HG03064 (cell line): ENCODE measurements around the gene TEX53.

Source experiments
- ATAC-seq: cut with Tn5 transposase; IDR thresholded peaks from one replicate; pipeline ENCODE4 v1.9.1; 2021; ENCODE audit warnings: low read depth; ENCODE audit not compliant: unreplicated experiment

The TEX53 gene

DNA sequence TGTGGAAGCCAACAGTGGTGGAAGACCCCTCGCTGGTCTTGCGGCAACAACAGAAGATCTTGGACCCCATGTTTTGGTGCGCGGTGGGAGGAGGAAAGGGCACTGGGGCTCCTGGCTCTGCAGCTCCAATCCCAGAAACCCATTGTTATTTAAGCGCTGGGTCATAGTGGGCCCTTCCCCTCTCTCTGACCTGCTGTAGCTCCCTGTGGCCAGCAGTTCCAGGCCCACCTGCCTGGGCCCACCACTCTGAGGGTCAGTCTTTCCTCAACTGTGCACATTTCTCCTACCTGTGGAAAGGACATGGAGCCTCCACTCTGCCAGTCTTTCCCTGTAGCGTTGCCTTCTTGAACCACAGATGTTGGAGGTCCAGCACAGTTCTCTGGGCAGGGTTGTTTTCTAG, at the start of gene TEX53:
TSS of gene TEX53 (minus strand) at position 101 of the 400 bp plus-strand sequence. CDS start at position 70, 31 bp downstream.
- no peak for ATAC-seq

- no peak for ATAC-seq
Observed at GRCh38 chr9:114706711-114707110, 49.1 kb upstream of the TEX53 start.

GRCh38 chr9:114701988-114702387, 44.4 kb upstream of the TEX53 start:
- ATAC-seq = no peak

GRCh38 chr9:114697951-114698351, 40.3 kb upstream of the TEX53 start:
- ATAC-seq = no peak

DNA sequence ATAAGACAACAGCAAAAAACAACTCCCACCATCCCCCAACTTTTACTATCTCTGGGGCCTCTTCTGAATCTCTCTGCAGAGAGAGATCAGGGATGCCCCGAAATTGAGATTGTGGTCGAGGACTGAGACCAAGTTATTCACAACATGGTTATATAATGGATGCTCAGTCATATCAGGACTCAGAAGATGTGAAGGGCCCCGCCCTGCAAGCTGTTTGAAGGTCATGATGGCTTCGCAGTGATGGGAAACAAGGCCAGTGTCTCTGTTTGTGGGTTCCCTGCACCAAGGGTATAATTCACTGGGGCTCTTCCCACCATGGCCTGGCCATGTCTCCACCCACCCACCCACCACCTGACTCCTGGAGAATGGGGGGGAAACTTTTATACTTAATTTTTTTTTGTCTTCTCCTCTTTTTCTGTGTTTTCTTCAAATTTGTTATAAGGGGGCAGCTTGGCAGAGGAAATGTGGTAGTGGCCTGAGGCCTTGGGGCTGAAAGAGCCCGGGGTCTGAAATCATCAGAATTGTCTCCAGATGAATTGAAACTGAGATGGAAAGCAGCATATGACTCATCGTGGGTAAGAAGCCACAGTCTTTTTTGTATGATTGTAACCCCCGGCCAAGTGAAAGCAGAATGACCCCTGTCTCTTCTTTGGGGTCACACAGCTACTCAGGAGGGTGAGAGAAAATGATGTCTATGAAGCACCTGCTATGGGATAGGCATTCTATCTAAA, 39.4 kb upstream of the TEX53 start:
- ATAC-seq = peak; percentile 65

DNA sequence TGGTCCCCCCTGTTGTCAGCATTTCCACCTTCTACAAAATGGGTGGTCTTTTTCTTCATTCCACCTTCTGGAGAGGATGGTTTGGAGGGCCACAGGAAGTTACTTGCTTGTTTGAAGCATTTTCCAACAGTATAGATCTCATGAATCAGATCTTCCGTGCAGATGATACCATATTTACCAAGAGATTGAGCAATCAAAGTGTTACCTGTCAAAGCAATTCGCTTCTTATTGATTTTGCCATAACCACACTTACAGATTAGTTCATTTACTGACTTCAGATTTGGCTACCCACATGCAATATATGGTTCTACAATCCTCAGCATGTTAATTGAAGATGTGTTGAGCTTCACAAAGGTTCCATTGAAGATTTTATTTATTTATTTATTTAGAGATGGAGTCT, 38.3 kb upstream of the TEX53 start:
- ATAC-seq = no peak

- ATAC-seq = peak; percentile 31
Observed at GRCh38 chr9:114694719-114695269, 37.2 kb upstream of the TEX53 start.

- ATAC-seq = no peak
Observed at GRCh38 chr9:114694146-114694545, 36.5 kb upstream of the TEX53 start.

DNA sequence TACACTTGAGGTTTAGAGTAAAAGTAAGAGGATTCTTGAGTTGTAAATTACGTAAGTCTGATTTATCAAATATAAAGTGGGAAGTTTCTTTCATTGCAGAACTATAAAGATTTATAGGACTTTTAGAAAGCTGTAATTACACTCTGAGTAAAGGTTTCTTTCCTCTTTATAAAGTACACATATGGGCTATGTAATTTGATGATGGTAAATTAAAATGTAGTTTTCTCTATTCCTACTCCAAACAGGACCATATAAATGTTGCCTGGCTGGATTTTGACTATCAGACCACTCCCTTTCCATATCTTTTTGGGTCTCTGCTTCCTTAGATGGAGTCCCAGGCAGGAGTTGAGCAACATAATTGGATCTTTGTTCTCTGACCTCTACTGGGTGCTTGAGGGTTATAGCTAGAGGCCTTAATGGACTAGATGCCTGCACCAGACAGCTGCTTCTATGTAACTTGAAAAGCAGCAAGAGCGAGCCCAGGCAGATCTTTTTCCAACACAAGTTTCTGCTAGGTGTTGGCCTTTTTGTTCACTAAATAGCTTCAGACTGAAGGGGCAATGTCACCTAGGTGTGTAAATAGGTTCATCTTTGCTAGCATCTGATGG, 35.7 kb upstream of the TEX53 start:
- no peak for ATAC-seq

- no peak for ATAC-seq
Observed at GRCh38 chr9:114691956-114692295, 34.3 kb upstream of the TEX53 start.

DNA sequence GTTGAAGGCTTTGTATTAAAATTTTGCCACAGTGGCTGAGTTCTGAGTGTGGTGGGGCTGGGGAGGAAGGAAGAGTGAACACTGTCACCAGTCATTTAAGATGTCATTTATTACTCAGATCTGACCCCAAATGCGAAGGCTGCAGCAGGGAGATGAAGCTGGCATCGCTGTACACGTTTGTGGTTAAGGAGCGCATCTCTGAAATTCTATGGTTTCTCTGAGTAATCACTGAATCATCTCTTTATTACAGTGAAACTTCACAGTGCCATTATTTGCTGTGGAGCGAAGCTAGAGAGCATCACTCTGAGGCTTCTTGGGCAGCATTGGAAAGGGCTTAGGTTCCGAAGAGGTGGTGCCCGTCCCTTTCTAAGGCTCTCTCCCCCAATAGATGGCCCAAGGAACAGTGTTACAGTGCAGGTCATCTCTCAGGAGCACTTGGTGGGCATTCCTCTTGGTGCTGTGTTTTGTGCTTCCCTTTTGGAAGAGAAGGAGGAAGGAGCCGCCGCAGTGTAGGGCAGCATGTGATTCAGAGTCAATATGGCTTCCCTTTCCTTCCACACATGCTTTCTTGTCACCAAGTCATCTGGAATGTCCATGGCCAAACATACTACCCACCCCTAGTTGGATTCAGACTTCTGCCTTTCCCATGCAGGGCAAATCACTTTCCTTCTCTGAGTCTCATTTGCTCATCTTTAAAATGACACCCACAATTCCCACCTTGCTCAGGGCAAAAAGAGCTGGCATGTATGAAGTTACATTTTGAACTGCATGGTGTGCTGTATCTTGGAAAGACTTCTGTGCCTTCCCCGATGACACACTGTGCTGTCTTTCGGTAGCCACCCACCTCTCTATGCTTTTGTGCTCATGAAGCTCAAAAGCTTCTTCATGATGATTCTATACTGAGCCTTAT, 33.7 kb upstream of the TEX53 start:
- peak; percentile 67 for ATAC-seq

GRCh38 chr9:114690308-114690707, 32.7 kb upstream of the TEX53 start:
- ATAC-seq = no peak

DNA sequence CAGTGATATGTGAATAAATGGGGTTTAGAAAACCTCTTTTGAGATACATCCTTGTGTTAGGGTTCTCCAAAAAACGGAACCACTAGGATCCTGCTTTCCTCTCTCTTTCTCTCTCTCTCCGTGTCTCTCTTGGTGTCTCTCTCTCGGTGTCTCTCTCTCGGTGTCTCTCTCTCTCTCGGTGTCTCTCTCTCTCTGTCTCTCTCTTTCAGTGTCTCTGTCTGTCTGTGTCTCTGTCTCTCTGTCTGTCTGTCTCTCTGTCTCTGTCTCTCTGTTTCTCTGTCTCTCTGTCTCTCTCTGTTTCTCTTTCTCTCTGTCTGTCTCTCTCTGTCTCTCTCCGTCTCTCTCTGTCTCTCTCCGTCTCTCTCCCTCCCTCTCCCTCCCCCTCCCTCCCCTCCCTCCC, 32.2 kb upstream of the TEX53 start:
- ATAC-seq = no peak

GRCh38 chr9:114688909-114689610, 31.5 kb upstream of the TEX53 start:
- no peak for ATAC-seq

GRCh38 chr9:114688379-114688778, 30.8 kb upstream of the TEX53 start:
- no peak for ATAC-seq

GRCh38 chr9:114687034-114687433, 29.4 kb upstream of the TEX53 start:
- no peak for ATAC-seq

DNA sequence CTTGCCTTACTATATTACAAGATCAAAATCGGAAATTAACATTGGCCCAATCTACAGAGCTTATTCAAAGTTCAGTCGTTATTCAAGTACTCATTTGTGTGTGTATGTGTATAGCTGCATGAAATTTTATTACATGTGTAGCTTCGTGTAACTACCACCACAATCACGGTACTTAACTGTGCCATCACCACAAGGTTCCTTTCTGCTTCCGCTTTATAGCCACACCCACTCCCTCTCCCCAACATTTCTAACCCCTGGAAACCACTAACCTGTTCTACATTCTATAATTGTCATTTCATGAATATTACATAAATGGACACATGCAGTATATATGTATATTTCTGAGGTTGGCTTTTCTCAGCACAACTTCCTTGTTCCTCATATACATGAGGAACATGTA, 28.3 kb upstream of the TEX53 start:
- ATAC-seq = no peak

- ATAC-seq = no peak
Observed at GRCh38 chr9:114684036-114684435, 26.4 kb upstream of the TEX53 start.

GRCh38 chr9:114682846-114683245, 25.2 kb upstream of the TEX53 start:
- no peak for ATAC-seq

GRCh38 chr9:114681594-114682332, 24.2 kb upstream of the TEX53 start, which contains the start of gene TEX48:
TEX48 (minus strand) TSS chr9:114682192; CDS start chr9:114671723, 10,469 bp downstream.
- peak; percentile 77 for ATAC-seq
